SH-SY5Y (cell line): ENCODE results near the gene MMS22L.

Experiments
- GATA2 ChIP-seq: IDR thresholded peaks from 2 replicates; pipeline ENCODE4 v1.6.1; 2011; ENCODE audit warnings: mild to moderate bottlenecking, low read depth, low read length
- GATA3 ChIP-seq: IDR thresholded peaks from 2 replicates; pipeline ENCODE4 v1.6.1; 2011; ENCODE audit warnings: low read depth, mild to moderate bottlenecking, low read length, moderate library complexity

- TF ChIP-seq GATA2 (no peak), GATA3 (no peak)
Measured at GRCh38 chr6:97160280-97160679, 122.7 kb downstream of the MMS22L start.
